ENCODE results near the gene MCM9. TPM values are rescaled to one million over a fixed set of nuclear protein-coding genes. Genes with fewer than 3 reads are reported as not detected.

MCM9 gene
- total and polyA plus RNA-seq, 4 donors: 2.8 to 19.1 (median 10.8) TPM

DNA sequence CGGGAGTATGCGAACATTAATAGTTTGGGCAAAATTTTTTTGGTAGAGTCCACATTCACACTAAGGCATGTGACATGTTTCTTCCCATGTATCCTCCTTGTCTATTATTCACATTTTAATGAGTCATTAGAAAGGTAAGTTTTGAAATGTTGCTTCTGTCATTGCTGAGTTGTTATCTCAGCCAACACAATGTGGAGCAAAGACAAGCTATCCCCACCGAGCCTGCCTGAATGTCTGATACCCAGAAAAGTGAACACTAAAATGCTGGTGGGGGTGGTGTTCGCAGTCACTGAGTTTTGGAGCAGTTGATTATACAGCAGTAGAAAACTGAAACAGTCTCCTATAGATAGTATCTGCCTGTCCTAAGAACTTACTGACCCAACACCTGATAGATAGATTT, 109.3 kb downstream of the MCM9 start:
- Histone ChIP-seq H3K4me3 (ENCODE audit: low read length in 2 of 2) (no peak overlapping the region), H3K27me3 (ENCODE audit: control insufficient read depth in 1 of 2, insufficient read depth in 2 of 2, low read length in 1 of 2) (no peaks in the 10 kb centered on the region), H3K9me3 (ENCODE audit: control insufficient read depth, low read length) (no peaks in the 10 kb centered on the region), H3K27ac (ENCODE audit: low read depth in 1 of 2, low read length in 2 of 2) (no peak overlapping the region), H3K36me3 (ENCODE audit: control insufficient read depth in 1 of 2, insufficient read depth in 2 of 2, low read length in 1 of 2) (peaks cover 7 to 13% of the 10 kb centered on the region in 2 donors), H3K4me1 (ENCODE audit: control insufficient read depth in 1 of 2, insufficient read depth in 2 of 2, low read length in 2 of 2) (no peaks in the 10 kb centered on the region)
- intact Hi-C loops (cut with DNase I): no loop called here
- DNase-seq (no peak), ATAC-seq (ENCODE audit: low FRiP score) (no peak)
- WGBS, 2 donors: 92 to 94% methylated on average over 4 of the region's 4 CpGs

DNA sequence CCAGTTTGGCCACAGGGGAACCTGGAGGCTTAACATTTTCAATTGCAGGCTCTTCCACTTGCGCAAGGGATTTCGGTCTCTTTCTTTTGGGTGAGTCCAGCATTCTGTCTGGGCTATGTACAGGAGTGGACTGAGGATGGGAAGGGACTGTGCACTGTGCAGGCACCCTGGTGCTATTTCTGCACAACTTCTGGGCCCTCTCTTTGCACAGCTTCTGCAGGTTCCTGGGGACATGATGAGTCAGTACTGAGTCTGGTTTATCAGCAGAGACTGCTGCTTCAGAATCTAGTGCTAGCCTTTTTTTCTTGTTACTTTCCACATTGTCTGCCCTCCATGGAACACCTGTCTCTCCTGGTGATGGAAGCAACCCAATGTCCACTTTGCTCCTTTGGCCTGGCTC, 119.5 kb downstream of the MCM9 start:
- WGBS, 2 donors: 94 to 95% methylated on average over 2 of the region's 2 CpGs
- DNase-seq (no peak), ATAC-seq (ENCODE audit: low FRiP score) (no peak)
- Histone ChIP-seq H3K36me3 (ENCODE audit: control insufficient read depth in 1 of 2, insufficient read depth in 2 of 2, low read length in 1 of 2) (peaks cover 0 to 4% of the 10 kb centered on the region in 2 donors), H3K4me1 (ENCODE audit: control insufficient read depth in 1 of 2, insufficient read depth in 2 of 2, low read length in 2 of 2) (no peaks in the 10 kb centered on the region), H3K4me3 (ENCODE audit: low read length in 2 of 2) (no peak overlapping the region), H3K27ac (ENCODE audit: low read depth in 1 of 2, low read length in 2 of 2) (no peak overlapping the region), H3K27me3 (ENCODE audit: control insufficient read depth in 1 of 2, insufficient read depth in 2 of 2, low read length in 1 of 2) (no peaks in the 10 kb centered on the region), H3K9me3 (ENCODE audit: control insufficient read depth, low read length) (no peaks in the 10 kb centered on the region)
- intact Hi-C loops (cut with DNase I): no loop called here

GRCh38 chr6:118813775-118814174, 121.2 kb downstream of the MCM9 start:
- no peaks in the 10 kb centered on the region for H3K9me3 ChIP-seq (ENCODE audit: control insufficient read depth, low read length)
- DNase-seq: no peak
- no peak for ATAC-seq (ENCODE audit: low FRiP score)
- no peaks in the 10 kb centered on the region for H3K27me3 ChIP-seq (ENCODE audit: control insufficient read depth in 1 of 2, insufficient read depth in 2 of 2, low read length in 1 of 2)
- intact Hi-C loops (cut with DNase I): no loop called here
- 79 to 90% methylated on average over 2 of the region's 2 CpGs for WGBS, 2 donors
- no peak overlapping the region for H3K4me3 ChIP-seq (ENCODE audit: low read length in 2 of 2)
- no peak overlapping the region for H3K27ac ChIP-seq (ENCODE audit: low read depth in 1 of 2, low read length in 2 of 2)
- no peaks in the 10 kb centered on the region for H3K4me1 ChIP-seq (ENCODE audit: control insufficient read depth in 1 of 2, insufficient read depth in 2 of 2, low read length in 2 of 2)
- peaks cover 0 to 4% of the 10 kb centered on the region in 2 donors for H3K36me3 ChIP-seq (ENCODE audit: control insufficient read depth in 1 of 2, insufficient read depth in 2 of 2, low read length in 1 of 2)

DNA sequence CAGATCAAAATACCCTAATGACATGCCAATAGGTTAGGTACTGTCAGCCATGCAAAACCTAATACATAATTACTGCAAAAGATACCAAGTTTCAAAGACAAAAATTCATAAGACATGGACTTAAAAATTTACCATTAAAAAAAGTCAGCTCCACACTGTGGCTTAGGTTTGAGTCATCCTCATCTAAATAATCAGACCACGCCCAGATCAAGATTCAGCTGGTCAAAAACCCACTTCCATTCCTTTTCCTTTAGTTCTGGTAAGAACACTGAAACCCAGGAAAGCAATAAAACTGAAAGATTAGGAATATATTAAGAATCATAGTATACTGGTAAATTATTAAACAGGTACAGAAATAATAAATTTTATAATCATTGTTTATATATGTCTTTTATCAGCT, 122.0 kb downstream of the MCM9 start:
- intact Hi-C loops (cut with DNase I): no loop called here
- WGBS, 2 donors: 93 to 98% methylated on average over 1 of the region's 1 CpG

GRCh38 chr6:118810420-118811027, 124.4 kb downstream of the MCM9 start:
- no peaks in the 10 kb centered on the region for H3K9me3 ChIP-seq (ENCODE audit: control insufficient read depth, low read length)
- 87 to 89% methylated on average over 4 of the region's 4 CpGs for WGBS, 2 donors
- no peak for ATAC-seq (ENCODE audit: low FRiP score)
- no peak overlapping the region for H3K27ac ChIP-seq (ENCODE audit: low read depth in 1 of 2, low read length in 2 of 2)
- intact Hi-C loops (cut with DNase I): no loop called here
- H3K27me3 ChIP-seq (ENCODE audit: control insufficient read depth in 1 of 2, insufficient read depth in 2 of 2, low read length in 1 of 2): no peaks in the 10 kb centered on the region
- peaks cover 0 to 1% of the 10 kb centered on the region in 2 donors for H3K36me3 ChIP-seq (ENCODE audit: control insufficient read depth in 1 of 2, insufficient read depth in 2 of 2, low read length in 1 of 2)
- no peaks in the 10 kb centered on the region for H3K4me1 ChIP-seq (ENCODE audit: control insufficient read depth in 1 of 2, insufficient read depth in 2 of 2, low read length in 2 of 2)
- no peak for DNase-seq
- H3K4me3 ChIP-seq (ENCODE audit: low read length in 2 of 2): no peak overlapping the region

More for the DNA sequence above, 122.0 kb downstream of the MCM9 start:
- no peaks in the 10 kb centered on the region for H3K9me3 ChIP-seq (ENCODE audit: control insufficient read depth, low read length)
- H3K27ac ChIP-seq (ENCODE audit: low read depth in 1 of 2, low read length in 2 of 2): no peak overlapping the region
- H3K4me3 ChIP-seq (ENCODE audit: low read length in 2 of 2): no peak overlapping the region
- no peaks in the 10 kb centered on the region for H3K4me1 ChIP-seq (ENCODE audit: control insufficient read depth in 1 of 2, insufficient read depth in 2 of 2, low read length in 2 of 2)
- H3K36me3 ChIP-seq (ENCODE audit: control insufficient read depth in 1 of 2, insufficient read depth in 2 of 2, low read length in 1 of 2): peaks cover 0 to 4% of the 10 kb centered on the region in 2 donors
- H3K27me3 ChIP-seq (ENCODE audit: control insufficient read depth in 1 of 2, insufficient read depth in 2 of 2, low read length in 1 of 2): no peaks in the 10 kb centered on the region
- no peak for DNase-seq
- no peak for ATAC-seq (ENCODE audit: low FRiP score)

DNA sequence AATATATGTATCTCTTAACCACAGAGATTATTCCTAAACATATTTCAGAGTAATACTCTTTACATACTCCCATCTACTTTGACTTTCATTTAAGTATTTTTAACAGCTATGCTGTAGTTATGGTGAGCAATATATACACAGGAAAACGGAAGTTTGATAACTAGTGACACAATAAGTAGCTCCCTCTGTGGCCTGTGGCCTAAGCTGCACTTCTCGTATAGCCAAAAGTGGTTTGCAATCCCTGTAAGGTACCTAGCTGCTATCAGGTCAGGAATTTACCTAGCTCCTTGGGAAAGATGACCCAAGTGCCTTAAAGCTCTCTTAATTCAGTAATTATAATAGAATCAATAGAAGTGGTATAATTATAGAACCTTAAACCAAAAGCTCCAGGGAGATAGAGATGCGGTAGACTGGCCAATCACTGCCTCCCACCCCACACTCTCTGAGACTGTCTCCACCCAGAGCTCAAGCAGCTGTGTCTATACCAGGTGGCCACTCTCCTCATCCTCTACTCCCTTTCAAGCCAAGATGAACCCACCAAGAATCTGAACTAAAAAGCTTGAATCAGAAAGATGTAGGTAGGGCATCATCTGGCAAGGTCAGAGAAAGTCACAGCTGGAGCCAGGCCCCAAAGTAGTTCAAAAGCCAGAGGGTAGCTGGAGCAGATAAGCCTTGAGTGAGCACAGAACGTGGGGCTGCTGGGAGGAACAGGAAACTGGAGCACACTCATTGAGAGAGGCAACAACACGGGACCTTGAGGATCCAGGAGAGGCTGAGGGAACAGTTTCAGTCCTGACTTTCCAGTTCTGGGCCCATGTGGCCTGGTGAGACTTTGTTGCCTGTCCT, 125.9 kb downstream of the MCM9 start:
- intact Hi-C loops (cut with DNase I): no loop called here
- no peak overlapping the region for H3K27ac ChIP-seq (ENCODE audit: low read depth in 1 of 2, low read length in 2 of 2)
- no peaks in the 10 kb centered on the region for H3K27me3 ChIP-seq (ENCODE audit: control insufficient read depth in 1 of 2, insufficient read depth in 2 of 2, low read length in 1 of 2)
- H3K9me3 ChIP-seq (ENCODE audit: control insufficient read depth, low read length): no peaks in the 10 kb centered on the region
- WGBS, 2 donors: 78 to 83% methylated on average over 5 of the region's 5 CpGs
- no peaks in the 10 kb centered on the region for H3K4me1 ChIP-seq (ENCODE audit: control insufficient read depth in 1 of 2, insufficient read depth in 2 of 2, low read length in 2 of 2)
- no peaks in the 10 kb centered on the region for H3K36me3 ChIP-seq (ENCODE audit: control insufficient read depth in 1 of 2, insufficient read depth in 2 of 2, low read length in 1 of 2)
- DNase-seq (no peak), ATAC-seq (ENCODE audit: low FRiP score) (no peak)
- no peak overlapping the region for H3K4me3 ChIP-seq (ENCODE audit: low read length in 2 of 2)

DNA sequence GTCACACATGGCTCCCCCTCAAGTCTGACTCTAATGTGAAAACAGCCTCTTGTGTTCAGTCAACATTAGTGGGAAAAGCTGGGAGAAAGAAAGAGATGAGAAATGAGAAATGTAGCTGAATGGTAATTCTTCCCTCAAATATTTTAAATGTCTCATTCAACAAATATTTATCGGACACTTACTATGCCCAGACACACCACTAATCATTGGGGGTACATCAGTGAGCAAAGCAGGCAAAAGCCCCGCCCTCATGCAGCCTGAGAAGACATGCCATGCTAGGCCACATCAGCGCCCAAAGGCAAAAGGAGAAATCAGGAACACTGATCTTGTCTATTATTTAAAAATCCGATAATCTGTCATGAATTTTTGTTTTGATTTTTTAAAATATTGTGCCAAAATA, 130.9 kb downstream of the MCM9 start:
- DNase-seq (no peak), ATAC-seq (ENCODE audit: low FRiP score) (no peak)
- H3K9me3 ChIP-seq (ENCODE audit: control insufficient read depth, low read length): no peaks in the 10 kb centered on the region
- 91 to 92% methylated on average over 4 of the region's 4 CpGs for WGBS, 2 donors
- no peaks in the 10 kb centered on the region for H3K4me1 ChIP-seq (ENCODE audit: control insufficient read depth in 1 of 2, insufficient read depth in 2 of 2, low read length in 2 of 2)
- no peak overlapping the region for H3K4me3 ChIP-seq (ENCODE audit: low read length in 2 of 2)
- no peak overlapping the region for H3K27ac ChIP-seq (ENCODE audit: low read depth in 1 of 2, low read length in 2 of 2)
- no peaks in the 10 kb centered on the region for H3K27me3 ChIP-seq (ENCODE audit: control insufficient read depth in 1 of 2, insufficient read depth in 2 of 2, low read length in 1 of 2)
- no peaks in the 10 kb centered on the region for H3K36me3 ChIP-seq (ENCODE audit: control insufficient read depth in 1 of 2, insufficient read depth in 2 of 2, low read length in 1 of 2)
- intact Hi-C loops (cut with DNase I): no loop called here

- 93 to 94% methylated on average over 6 of the region's 6 CpGs for WGBS, 2 donors
- no peaks in the 10 kb centered on the region for H3K36me3 ChIP-seq (ENCODE audit: control insufficient read depth in 1 of 2, insufficient read depth in 2 of 2, low read length in 1 of 2)
- no peaks in the 10 kb centered on the region for H3K27me3 ChIP-seq (ENCODE audit: control insufficient read depth in 1 of 2, insufficient read depth in 2 of 2, low read length in 1 of 2)
- intact Hi-C loops (cut with DNase I): no loop called here
- no peak overlapping the region for H3K4me3 ChIP-seq (ENCODE audit: low read length in 2 of 2)
- DNase-seq (no peak), ATAC-seq (ENCODE audit: low FRiP score) (no peak)
- H3K27ac ChIP-seq (ENCODE audit: low read depth in 1 of 2, low read length in 2 of 2): no peak overlapping the region
- no peaks in the 10 kb centered on the region for H3K9me3 ChIP-seq (ENCODE audit: control insufficient read depth, low read length)
- H3K4me1 ChIP-seq (ENCODE audit: control insufficient read depth in 1 of 2, insufficient read depth in 2 of 2, low read length in 2 of 2): no peaks in the 10 kb centered on the region
Measured at GRCh38 chr6:118801257-118801656, 133.7 kb downstream of the MCM9 start.

Data from aorta (tissue), 5 donors.